Karpas-422 (cell line): ENCODE data around the gene EXOSC7. TPM values are rescaled to one million over a fixed set of nuclear protein-coding genes. Genes with fewer than 3 reads are reported as not detected.

ENCODE experiments used
- DNase-seq: peaks from one replicate; pipeline ENCODE4 v3.0.0-alpha.2; 2015
- H2AFZ ChIP-seq: fragments of 200-600 bp; sonication (generic); 2 replicates; pipeline ENCODE4 v1.6.1; 2014; ENCODE audit warnings: antibody characterized with exemption, low read length, mixed read lengths
- H3K27ac ChIP-seq: fragments of 200-600 bp; sonication (generic); 2 replicates; pipeline ENCODE4 v1.5.1; 2014; ENCODE audit warnings: mild to moderate bottlenecking, low read length, moderate library complexity
- H3K27me3 ChIP-seq: fragments of 200-600 bp; sonication (generic); 2 replicates; pipeline ENCODE4 v1.6.1; 2014; ENCODE audit warnings: low read length, mixed read lengths
- H3K36me3 ChIP-seq: fragments of 200-600 bp; sonication (generic); 2 replicates; pipeline ENCODE4 v1.6.1; 2014; ENCODE audit warnings: low read length, mixed read lengths; ENCODE audit not compliant: insufficient read depth
- H3K4me1 ChIP-seq: fragments of 200-600 bp; sonication (generic); 2 replicates; pipeline ENCODE4 v1.6.1; 2014; ENCODE audit warnings: mild to moderate bottlenecking, low read length, mixed read lengths
- H3K4me2 ChIP-seq: fragments of 200-600 bp; sonication (generic); 2 replicates; pipeline ENCODE4 v1.6.1; 2014; ENCODE audit warnings: low read length, low read depth, mild to moderate bottlenecking; ENCODE audit not compliant: poor library complexity, severe bottlenecking
- H3K4me3 ChIP-seq: fragments of 200-600 bp; sonication (generic); 2 replicates; pipeline ENCODE4 v1.5.1; 2014; ENCODE audit warnings: mild to moderate bottlenecking, antibody characterized with exemption, low read length, mixed read lengths
- H3K79me2 ChIP-seq: fragments of 200-600 bp; sonication (generic); 2 replicates; pipeline ENCODE4 v1.6.1; 2014; ENCODE audit warnings: mild to moderate bottlenecking, low read length, mixed read lengths
- H3K9ac ChIP-seq: fragments of 200-600 bp; sonication (generic); 2 replicates; pipeline ENCODE4 v1.6.0; 2014; ENCODE audit warnings: low read length
- H3K9me2 ChIP-seq: fragments of 200-600 bp; sonication (generic), shearing (Covaris generic); replicated peaks from 2 replicates; pipeline ENCODE4 v1.6.0; 2014; ENCODE audit warnings: mild to moderate bottlenecking, low read length, moderate library complexity; ENCODE audit not compliant: insufficient read depth
- H3K9me3 ChIP-seq: fragments of 300-700, 200-600 bp; sonication (generic); 2 replicates; pipeline ENCODE4 v1.6.1; 2014; ENCODE audit warnings: low read length, mixed read lengths
- H4K20me1 ChIP-seq: fragments of 200-600 bp; sonication (generic); 2 replicates; pipeline ENCODE4 v1.6.1; 2014; ENCODE audit warnings: mild to moderate bottlenecking, antibody characterized with exemption, low read length, low read depth; ENCODE audit not compliant: insufficient read depth
- small RNA-seq: library from RNA; depleted of rRNA; stranded (forward); fragments of <200 nt; gene quantifications from one replicate; pipeline ENCODE3, GENCODE V24; 2014
- total RNA-seq: library from RNA; depleted of rRNA; stranded (reverse); fragments of >200 nt; shearing (Covaris generic); gene quantifications from 2 replicates; pipeline ENCODE4 v1.2.3, GENCODE V29; 2014; ENCODE audit warnings: low replicate concordance; rRNA removed

Gene EXOSC7
- total RNA-seq, 1 experiment from 2014 or later: 67.1 TPM

DNA sequence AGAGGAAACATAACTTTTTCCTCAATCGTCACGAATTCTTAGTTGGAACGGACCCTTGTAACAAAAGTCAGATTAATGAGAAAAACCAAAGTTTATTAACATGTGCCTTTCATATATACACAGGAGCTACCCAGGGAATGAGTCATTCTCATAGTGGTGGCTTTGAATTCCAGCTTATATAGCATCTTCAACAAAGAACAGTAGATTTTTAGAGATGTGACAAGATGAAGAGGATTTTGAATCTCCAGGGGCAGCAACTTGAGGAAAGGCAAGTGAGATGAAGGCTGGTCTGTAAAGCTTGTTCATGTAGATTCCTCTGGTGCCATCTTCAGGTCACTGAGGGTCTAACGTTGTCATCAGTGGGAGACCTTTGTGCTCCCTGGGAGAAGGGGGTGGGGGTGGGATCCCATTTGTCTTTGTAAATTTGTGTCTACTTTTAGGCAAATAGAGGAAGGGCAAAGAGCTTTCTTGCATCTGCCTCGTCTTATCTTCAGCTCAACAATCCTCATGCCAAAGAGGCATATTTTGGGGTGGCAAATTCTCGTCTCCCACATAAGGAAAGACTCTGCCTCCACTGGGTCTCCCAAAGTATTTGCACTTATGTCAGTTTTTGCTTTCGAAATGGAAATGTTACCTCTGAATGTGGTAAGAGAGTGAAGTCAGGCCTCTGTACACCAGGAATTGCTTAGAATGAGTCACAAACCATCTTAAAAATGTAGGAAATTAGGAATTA is 79.5 kb downstream of the EXOSC7 start:
- DNase-seq: peak; percentile 74
- Histone ChIP-seq H3K9me2 (no peaks in the 10 kb centered on the region), H3K4me3 (no peak overlapping the region), H3K4me2 (no peak overlapping the region), H4K20me1 (no peaks in the 10 kb centered on the region), H2AFZ (no peak overlapping the region), H3K27me3 (no peaks in the 10 kb centered on the region), H3K9ac (no peak overlapping the region), H3K79me2 (no peaks in the 10 kb centered on the region), H3K27ac (no peak overlapping the region), H3K36me3 (no peaks in the 10 kb centered on the region), H3K4me1 (peaks cover 5% of the 10 kb centered on the region; the same call in 1 of the 2 replicates), H3K9me3 (no peaks in the 10 kb centered on the region)

- H3K27me3 ChIP-seq: no peaks in the 10 kb centered on the region
- peaks cover 5% of the 10 kb centered on the region; the same call in 1 of the 2 replicates for H3K4me1 ChIP-seq
- H3K9me3 ChIP-seq: no peaks in the 10 kb centered on the region
- H3K9ac ChIP-seq: no peak overlapping the region
- H3K4me3 ChIP-seq: no peak overlapping the region
- DNase-seq: peak; percentile 33
- no peak overlapping the region for H3K27ac ChIP-seq
- H3K9me2 ChIP-seq: no peaks in the 10 kb centered on the region
- no peak overlapping the region for H3K4me2 ChIP-seq
- no peak overlapping the region for H2AFZ ChIP-seq
- no peaks in the 10 kb centered on the region for H4K20me1 ChIP-seq
- no peaks in the 10 kb centered on the region for H3K36me3 ChIP-seq
- H3K79me2 ChIP-seq: no peaks in the 10 kb centered on the region
Observed at GRCh38 chr3:45056608-45057301, 80.7 kb downstream of the EXOSC7 start.

- Histone ChIP-seq H3K9ac (no peak overlapping the region), H3K4me3 (no peak overlapping the region), H3K36me3 (no peaks in the 10 kb centered on the region), H4K20me1 (no peaks in the 10 kb centered on the region), H3K9me3 (no peaks in the 10 kb centered on the region), H3K9me2 (no peaks in the 10 kb centered on the region), H3K79me2 (no peaks in the 10 kb centered on the region), H3K4me1 (peaks cover 5% of the 10 kb centered on the region; the same call in 1 of the 2 replicates), H2AFZ (no peak overlapping the region), H3K27ac (no peak overlapping the region), H3K4me2 (no peak overlapping the region), H3K27me3 (no peaks in the 10 kb centered on the region)
- no peak for DNase-seq
Observed at GRCh38 chr3:45057557-45057956, 81.5 kb downstream of the EXOSC7 start.

DNA sequence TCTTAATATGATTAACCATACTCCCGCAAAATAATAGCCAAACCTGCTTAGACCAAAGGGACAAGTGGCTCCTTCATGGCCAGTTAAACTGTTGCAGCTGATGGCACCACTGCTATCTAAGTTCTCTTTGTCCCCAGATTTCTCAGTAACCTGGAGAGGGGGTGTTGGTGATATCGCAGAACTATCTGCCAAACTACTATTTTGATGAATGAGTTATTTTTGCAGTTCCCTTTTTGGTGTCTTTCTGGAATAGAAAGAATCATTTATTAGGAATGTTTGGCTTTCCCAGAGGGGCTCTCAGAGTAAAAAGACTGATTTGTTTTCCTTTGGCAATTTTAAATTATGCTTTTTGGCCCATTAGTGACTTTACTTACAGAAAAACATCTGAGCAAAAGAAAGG is 83.1 kb downstream of the EXOSC7 start:
- no peaks in the 10 kb centered on the region for H4K20me1 ChIP-seq
- no peaks in the 10 kb centered on the region for H3K9me2 ChIP-seq
- H2AFZ ChIP-seq: no peak overlapping the region
- H3K36me3 ChIP-seq: no peaks in the 10 kb centered on the region
- H3K4me3 ChIP-seq: no peak overlapping the region
- no peak for DNase-seq
- no peak overlapping the region for H3K27ac ChIP-seq
- peaks cover 5% of the 10 kb centered on the region; the same call in 1 of the 2 replicates for H3K4me1 ChIP-seq
- H3K9ac ChIP-seq: no peak overlapping the region
- no peaks in the 10 kb centered on the region for H3K79me2 ChIP-seq
- no peak overlapping the region for H3K4me2 ChIP-seq
- no peaks in the 10 kb centered on the region for H3K9me3 ChIP-seq
- H3K27me3 ChIP-seq: no peaks in the 10 kb centered on the region

DNA sequence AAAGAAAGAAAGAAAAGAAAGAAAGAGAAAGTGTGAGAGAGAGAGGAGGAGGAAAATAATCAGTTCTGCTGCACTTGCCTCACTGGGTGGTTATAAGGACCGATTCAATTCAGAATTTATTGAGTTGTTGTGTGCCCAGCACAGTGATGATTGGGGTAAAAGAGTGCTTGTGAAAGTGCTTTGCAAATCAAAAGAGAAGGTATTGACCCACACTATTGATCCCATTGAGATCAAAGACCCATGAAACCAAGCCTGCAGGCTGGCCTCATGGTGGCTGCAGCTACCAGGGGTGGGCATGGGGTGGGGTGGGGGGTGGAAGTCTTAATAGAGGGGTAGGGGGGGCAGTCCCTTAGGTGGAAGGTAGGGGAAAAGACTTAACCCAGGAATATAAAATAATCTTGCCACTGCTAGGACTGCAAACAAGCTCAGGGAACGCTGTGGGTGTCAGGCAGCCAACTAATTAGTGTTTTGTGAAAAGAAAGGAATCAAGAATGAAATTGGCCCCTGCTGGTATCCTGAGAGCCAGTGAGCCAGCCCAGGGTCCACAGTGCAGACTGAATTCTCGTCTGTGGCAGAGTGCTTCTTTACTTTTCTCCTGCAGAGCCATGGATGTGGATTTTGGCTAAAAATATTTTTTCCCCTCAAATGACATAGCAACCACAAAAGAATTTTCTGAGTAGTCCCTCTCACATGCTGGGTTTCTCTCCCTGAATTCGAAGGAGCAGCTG is 84.3 kb downstream of the EXOSC7 start:
- H3K27ac ChIP-seq: no peak overlapping the region
- H3K36me3 ChIP-seq: no peaks in the 10 kb centered on the region
- H3K9me3 ChIP-seq: no peaks in the 10 kb centered on the region
- no peak overlapping the region for H3K4me2 ChIP-seq
- no peak for DNase-seq
- H3K4me3 ChIP-seq: no peak overlapping the region
- no peaks in the 10 kb centered on the region for H3K9me2 ChIP-seq
- H3K4me1 ChIP-seq: peaks cover 5% of the 10 kb centered on the region; the same call in 1 of the 2 replicates
- H4K20me1 ChIP-seq: no peaks in the 10 kb centered on the region
- no peak overlapping the region for H2AFZ ChIP-seq
- H3K79me2 ChIP-seq: no peaks in the 10 kb centered on the region
- no peak overlapping the region for H3K9ac ChIP-seq
- H3K27me3 ChIP-seq: no peaks in the 10 kb centered on the region

Small RNA genes lying within 50 kb of the gene (small RNA-seq; reads per million reads assigned to genes)
- gene RNU5B-3P: 0.59 reads per million, percentile 14 among the genes with 10 or more reads in this experiment

Other genes starting within 250 kb of the EXOSC7 start
- gene ZNF501, start 246.6 kb upstream of the EXOSC7 start, total RNA-seq: 2.3 and 8.8 TPM in 2 replicates
- gene KIAA1143, start 214.6 kb upstream of the EXOSC7 start, total RNA-seq: 13.2 and 28.8 TPM in 2 replicates
- 15.2 and 27.1 TPM in 2 replicates for gene KIF15, start 214.4 kb upstream of the EXOSC7 start, total RNA-seq
- gene TMEM42, start 114.3 kb upstream of the EXOSC7 start, total RNA-seq: 19.2 and 42.1 TPM in 2 replicates
- not detected in 2 replicates for gene TGM4, start 101.6 kb upstream of the EXOSC7 start, total RNA-seq
- gene ZDHHC3, start 70 bp upstream of the EXOSC7 start, total RNA-seq: 70.9 and 93.4 TPM in 2 replicates
- gene CLEC3B, start 50.1 kb downstream of the EXOSC7 start, total RNA-seq: not detected in 2 replicates
- not detected in 2 replicates for gene CDCP1, start 170.1 kb downstream of the EXOSC7 start, total RNA-seq